ENCODE measurements around the gene ITGAE. TPM values are rescaled to one million over a fixed set of nuclear protein-coding genes. Genes with fewer than 3 reads are reported as not detected.

ITGAE gene
- total RNA-seq, 2 donors from 2014 or later = 21.8 to 34.3 TPM

DNA sequence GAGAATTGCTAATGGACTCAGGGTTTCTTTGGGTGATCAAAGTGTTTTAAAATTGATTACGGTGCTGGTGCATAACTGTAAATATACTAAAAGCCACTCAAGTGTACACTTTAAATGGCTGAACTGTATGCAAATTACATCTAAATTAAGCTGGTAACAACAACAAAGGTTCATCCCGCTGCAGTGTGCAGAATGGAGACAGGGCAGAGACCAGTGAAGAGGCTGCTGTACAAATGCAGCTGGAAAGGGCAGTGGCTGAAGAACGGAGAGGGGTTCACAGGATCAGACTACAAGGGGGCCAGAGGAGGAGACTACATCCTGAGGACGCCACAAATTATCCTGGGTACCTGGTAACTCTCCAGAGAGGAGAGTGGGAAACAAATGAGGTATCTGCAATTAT is 9.0 kb upstream of the ITGAE start:
- Histone ChIP-seq H3K4me3 (ENCODE audit: low read length) (no peak overlapping the region), H3K36me3 (ENCODE audit: control insufficient read depth, insufficient read depth, low read length) (peaks cover 73% of the 10 kb centered on the region), H3K4me1 (ENCODE audit: control insufficient read depth, insufficient read depth, low read length) (no peaks in the 10 kb centered on the region), H3K27me3 (ENCODE audit: control insufficient read depth, insufficient read depth, low read length, poor library complexity, severe bottlenecking) (no peaks in the 10 kb centered on the region), H3K9ac (ENCODE audit: extremely low read depth, low read length, poor library complexity, severe bottlenecking) (no peak overlapping the region), H3K27ac (ENCODE audit: low read depth, low read length) (no peak overlapping the region), H3K9me3 (ENCODE audit: control insufficient read depth, low read length) (no peaks in the 10 kb centered on the region)
- H3K9me3 Mint-ChIP-seq = no peaks in the 10 kb centered on the region
- TF ChIP-seq, protein P1, sequence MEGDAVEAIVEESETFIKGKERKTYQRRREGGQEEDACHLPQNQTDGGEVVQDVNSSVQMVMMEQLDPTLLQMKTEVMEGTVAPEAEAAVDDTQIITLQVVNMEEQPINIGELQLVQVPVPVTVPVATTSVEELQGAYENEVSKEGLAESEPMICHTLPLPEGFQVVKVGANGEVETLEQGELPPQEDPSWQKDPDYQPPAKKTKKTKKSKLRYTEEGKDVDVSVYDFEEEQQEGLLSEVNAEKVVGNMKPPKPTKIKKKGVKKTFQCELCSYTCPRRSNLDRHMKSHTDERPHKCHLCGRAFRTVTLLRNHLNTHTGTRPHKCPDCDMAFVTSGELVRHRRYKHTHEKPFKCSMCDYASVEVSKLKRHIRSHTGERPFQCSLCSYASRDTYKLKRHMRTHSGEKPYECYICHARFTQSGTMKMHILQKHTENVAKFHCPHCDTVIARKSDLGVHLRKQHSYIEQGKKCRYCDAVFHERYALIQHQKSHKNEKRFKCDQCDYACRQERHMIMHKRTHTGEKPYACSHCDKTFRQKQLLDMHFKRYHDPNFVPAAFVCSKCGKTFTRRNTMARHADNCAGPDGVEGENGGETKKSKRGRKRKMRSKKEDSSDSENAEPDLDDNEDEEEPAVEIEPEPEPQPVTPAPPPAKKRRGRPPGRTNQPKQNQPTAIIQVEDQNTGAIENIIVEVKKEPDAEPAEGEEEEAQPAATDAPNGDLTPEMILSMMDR (conservative IDR thresholded peaks at IDR 0.05) = no peak
- no peak overlapping the region for H3K27ac Mint-ChIP-seq
- no peak overlapping the region for H3K4me3 Mint-ChIP-seq
- DNase-seq = no peak
- 94 to 100% methylated on average over 4 of the region's 4 CpGs for WGBS, 2 experiments (ENCODE audit: insufficient coverage in 1 of 2, insufficient read length in 1 of 2)
- peaks cover 74% of the 10 kb centered on the region for H3K36me3 Mint-ChIP-seq (ENCODE audit: low read depth)
- H3K4me1 Mint-ChIP-seq = no peaks in the 10 kb centered on the region
- no peaks in the 10 kb centered on the region for H3K27me3 Mint-ChIP-seq (ENCODE audit: insufficient read depth)

DNA sequence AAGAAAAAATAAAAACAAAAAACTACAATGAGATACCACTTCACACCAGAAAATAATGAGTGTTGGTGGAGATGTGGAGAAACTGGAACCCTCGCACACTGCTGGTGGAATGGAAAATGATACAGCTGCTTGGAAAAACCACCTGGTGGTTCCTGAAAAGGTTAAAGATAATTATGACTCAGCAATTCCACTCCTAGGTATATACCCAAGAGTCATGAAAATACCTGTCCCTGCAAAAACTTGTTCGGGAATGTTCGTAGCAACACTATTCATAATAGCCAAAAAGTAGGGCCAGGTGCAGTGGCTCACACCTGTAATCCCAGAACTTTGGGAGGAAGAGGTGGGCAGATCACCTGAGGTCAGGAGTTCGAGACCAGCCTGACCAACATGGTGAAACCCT is 8.1 kb upstream of the ITGAE start:
- H3K27ac ChIP-seq (ENCODE audit: low read depth, low read length) = no peak overlapping the region
- no peak for DNase-seq
- no peak overlapping the region for H3K9ac ChIP-seq (ENCODE audit: extremely low read depth, low read length, poor library complexity, severe bottlenecking)
- H3K27me3 Mint-ChIP-seq (ENCODE audit: insufficient read depth) = no peaks in the 10 kb centered on the region
- H3K36me3 Mint-ChIP-seq (ENCODE audit: low read depth) = peaks cover 68% of the 10 kb centered on the region
- H3K4me3 Mint-ChIP-seq = no peak overlapping the region
- 93 to 100% methylated on average over 2 to 4 of the region's 4 CpGs for WGBS, 2 experiments (ENCODE audit: insufficient coverage in 1 of 2, insufficient read length in 1 of 2)
- no peaks in the 10 kb centered on the region for H3K9me3 Mint-ChIP-seq
- H3K27ac Mint-ChIP-seq = no peak overlapping the region
- TF ChIP-seq, protein P1 (conservative IDR thresholded peaks at IDR 0.05) = no peak
- H3K9me3 ChIP-seq (ENCODE audit: control insufficient read depth, low read length) = no peaks in the 10 kb centered on the region
- H3K4me3 ChIP-seq (ENCODE audit: low read length) = no peak overlapping the region
- no peaks in the 10 kb centered on the region for H3K4me1 Mint-ChIP-seq
- peaks cover 69% of the 10 kb centered on the region for H3K36me3 ChIP-seq (ENCODE audit: control insufficient read depth, insufficient read depth, low read length)
- no peaks in the 10 kb centered on the region for H3K27me3 ChIP-seq (ENCODE audit: control insufficient read depth, insufficient read depth, low read length, poor library complexity, severe bottlenecking)
- no peaks in the 10 kb centered on the region for H3K4me1 ChIP-seq (ENCODE audit: control insufficient read depth, insufficient read depth, low read length)

DNA sequence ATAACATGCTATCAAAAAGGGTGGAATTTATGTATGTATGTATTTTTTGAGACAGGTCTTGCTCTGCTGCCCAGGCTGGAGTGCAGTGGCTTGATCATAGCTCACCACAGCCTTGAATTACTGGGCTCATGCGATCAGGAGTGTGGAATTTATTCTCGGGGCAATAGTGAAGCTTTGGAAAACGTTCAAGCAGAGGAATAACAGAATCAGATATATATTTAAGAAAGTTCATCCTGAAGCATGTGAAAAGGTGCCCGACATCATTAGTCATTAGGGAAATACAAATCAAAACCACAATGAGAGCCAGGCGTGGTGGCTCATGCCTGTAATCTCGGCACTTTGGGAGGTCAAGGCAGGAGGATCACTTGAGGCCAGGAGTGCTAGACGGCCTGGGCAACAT is 7.7 kb upstream of the ITGAE start:
- no peak for DNase-seq
- no peaks in the 10 kb centered on the region for H3K4me1 Mint-ChIP-seq
- Histone ChIP-seq H3K9me3 (ENCODE audit: control insufficient read depth, low read length) (no peaks in the 10 kb centered on the region), H3K27ac (ENCODE audit: low read depth, low read length) (no peak overlapping the region), H3K4me1 (ENCODE audit: control insufficient read depth, insufficient read depth, low read length) (no peaks in the 10 kb centered on the region), H3K27me3 (ENCODE audit: control insufficient read depth, insufficient read depth, low read length, poor library complexity, severe bottlenecking) (no peaks in the 10 kb centered on the region), H3K36me3 (ENCODE audit: control insufficient read depth, insufficient read depth, low read length) (peaks cover 65% of the 10 kb centered on the region), H3K9ac (ENCODE audit: extremely low read depth, low read length, poor library complexity, severe bottlenecking) (no peak overlapping the region), H3K4me3 (ENCODE audit: low read length) (no peak overlapping the region)
- H3K27ac Mint-ChIP-seq = no peak overlapping the region
- H3K27me3 Mint-ChIP-seq (ENCODE audit: insufficient read depth) = no peaks in the 10 kb centered on the region
- H3K4me3 Mint-ChIP-seq = no peak overlapping the region
- no peaks in the 10 kb centered on the region for H3K9me3 Mint-ChIP-seq
- peaks cover 68% of the 10 kb centered on the region for H3K36me3 Mint-ChIP-seq (ENCODE audit: low read depth)
- WGBS, 2 experiments (ENCODE audit: insufficient coverage in 1 of 2, insufficient read length in 1 of 2) = 94 to 98% methylated on average over 5 to 6 of the region's 7 CpGs
- TF ChIP-seq, protein P1 (conservative IDR thresholded peaks at IDR 0.05) = no peak
